Immature natural killer cell (primary cell): ENCODE data around the gene APP. TPM values are rescaled to one million over a fixed set of nuclear protein-coding genes. Genes with fewer than 3 reads are reported as not detected.

ENCODE experiments used
- DNase-seq, 3 donors: peaks; one replicate each; pipeline ENCODE4 v3.0.0; 2022; ENCODE audit warnings: mixed read lengths in 1 of 3
- H3K27ac Mint-ChIP-seq, 6 donors: one replicate each; pipeline ENCODE4 v1.8.0; 2020; ENCODE audit warnings: mixed read lengths in 6 of 6, mild to moderate bottlenecking in 5 of 6, inconsistent platforms in 4 of 6, moderate library complexity in 3 of 6
- H3K27me3 Mint-ChIP-seq, 3 donors: one replicate each; pipeline ENCODE4 v1.8.0; 2020 to 2021; ENCODE audit warnings: low read depth in 3 of 3, mild to moderate bottlenecking in 3 of 3, mixed read lengths in 3 of 3, moderate library complexity in 3 of 3, inconsistent platforms in 1 of 3
- H3K36me3 Mint-ChIP-seq, 3 donors: one replicate each; pipeline ENCODE4 v1.8.0; 2020; ENCODE audit warnings: mixed read lengths in 3 of 3, inconsistent platforms in 2 of 3, mild to moderate bottlenecking in 2 of 3
- H3K4me1 Mint-ChIP-seq, 2 donors: one replicate each; pipeline ENCODE4 v1.8.0; 2020; ENCODE audit warnings: inconsistent platforms in 2 of 2, mild to moderate bottlenecking in 2 of 2, mixed read lengths in 2 of 2, moderate library complexity in 1 of 2
- H3K4me3 Mint-ChIP-seq, 5 donors: one replicate each; pipeline ENCODE4 v1.8.0; 2020; ENCODE audit warnings: mild to moderate bottlenecking in 5 of 5, mixed read lengths in 5 of 5, inconsistent platforms in 3 of 5, moderate library complexity in 3 of 5
- H3K9me3 Mint-ChIP-seq, 6 donors: one replicate each; pipeline ENCODE4 v1.8.0; 2020; ENCODE audit warnings: mild to moderate bottlenecking in 6 of 6, mixed read lengths in 6 of 6, inconsistent platforms in 4 of 6, moderate library complexity in 3 of 6
- polyA plus RNA-seq, 3 donors: library from polyadenylated mRNA; unstranded; fragments of 300-500 nt; fragmentation: Illumina TruSeq; gene quantifications; one replicate each; pipeline ENCODE4 v1.2.3, GENCODE V29; 2021

The APP gene
- polyA plus RNA-seq, 3 donors from 2014 or later = 1.4 to 2.4 (median 2.4) TPM

DNA sequence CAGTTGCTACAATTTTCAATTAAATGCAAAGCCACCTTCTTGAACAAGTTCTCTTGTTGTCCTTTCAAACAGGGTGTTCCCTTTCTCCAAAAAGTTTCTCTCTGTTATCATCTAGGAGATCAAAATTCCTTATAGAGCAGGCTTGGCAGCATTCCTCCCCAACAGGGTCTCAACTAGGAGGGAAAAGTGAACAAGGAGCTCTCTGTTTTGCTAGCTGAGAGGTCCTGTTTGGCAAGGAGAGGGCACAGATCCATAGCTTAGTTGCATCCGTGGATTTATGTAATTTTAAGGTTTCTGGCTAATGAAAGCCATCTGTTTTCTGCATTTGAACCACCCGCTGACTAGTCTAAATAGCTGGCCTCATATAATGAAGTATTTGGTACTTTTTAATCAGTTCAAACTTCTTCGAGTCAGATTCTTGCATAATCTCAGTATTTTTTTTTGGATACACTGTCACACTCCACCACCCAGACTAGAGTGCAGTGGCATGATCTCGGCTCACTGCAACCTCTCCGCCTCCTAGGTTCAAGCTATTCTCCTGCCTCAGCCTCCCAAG is 54.0 kb downstream of the APP start:
- Mint-ChIP-seq H3K4me3 (no peak overlapping the region), H3K27ac (no peak overlapping the region), H3K9me3 (no peaks in the 10 kb centered on the region)

DNA sequence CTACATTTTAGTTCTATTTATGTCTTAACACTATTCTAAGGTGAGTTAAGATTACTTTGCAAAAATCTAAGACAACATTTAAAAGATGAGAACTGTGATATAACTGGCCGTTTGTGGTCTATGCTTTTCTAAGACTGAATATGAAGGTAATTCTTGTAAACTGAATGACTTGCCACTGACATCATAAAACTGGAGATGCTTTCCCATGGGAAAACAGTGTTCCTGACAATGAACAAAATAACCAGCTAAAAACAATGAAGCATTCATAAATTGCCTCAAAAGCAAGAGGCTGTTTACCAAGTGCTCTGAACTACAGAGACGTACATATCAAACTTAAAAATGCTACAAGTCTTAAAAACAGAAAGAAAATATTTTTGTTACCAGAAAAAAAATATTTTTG is 54.7 kb downstream of the APP start:
- Mint-ChIP-seq H3K4me3 (no peak overlapping the region), H3K27me3 (peaks cover 0 to 5% (median 2%) of the 10 kb centered on the region in 3 donors), H3K36me3 (no peaks in the 10 kb centered on the region), H3K27ac (no peak overlapping the region), H3K9me3 (no peaks in the 10 kb centered on the region), H3K4me1 (no peaks in the 10 kb centered on the region)
- DNase-seq = no peak

More for the DNA sequence above, 54.0 kb downstream of the APP start:
- Mint-ChIP-seq H3K4me1 (no peaks in the 10 kb centered on the region), H3K27me3 (peaks cover 0 to 6% (median 2%) of the 10 kb centered on the region in 3 donors), H3K36me3 (no peaks in the 10 kb centered on the region)
- no peak for DNase-seq

DNA sequence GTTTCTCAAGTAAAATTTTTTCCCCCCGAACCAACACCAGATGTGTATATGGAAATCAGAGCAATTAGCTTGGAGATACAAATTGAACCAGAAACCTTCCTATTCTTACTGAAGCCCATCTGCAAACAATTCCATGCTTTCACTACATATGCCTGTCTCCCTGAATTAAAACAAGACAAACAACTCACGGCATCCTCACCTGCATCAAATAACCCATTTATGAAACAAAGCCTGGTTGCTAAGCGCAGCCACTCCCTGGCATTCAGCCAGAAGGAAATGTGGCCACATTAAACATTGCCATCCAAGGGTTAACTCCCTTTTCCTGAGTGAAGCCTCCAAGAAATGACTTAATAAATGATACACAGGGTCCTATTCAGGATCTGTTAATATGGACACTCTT is 55.3 kb downstream of the APP start:
- H3K36me3 Mint-ChIP-seq = no peaks in the 10 kb centered on the region
- DNase-seq = no peak
- H3K9me3 Mint-ChIP-seq = no peaks in the 10 kb centered on the region
- H3K4me1 Mint-ChIP-seq = no peaks in the 10 kb centered on the region
- H3K27me3 Mint-ChIP-seq = peaks cover 0 to 5% (median 2%) of the 10 kb centered on the region in 3 donors
- no peak overlapping the region for H3K4me3 Mint-ChIP-seq
- H3K27ac Mint-ChIP-seq = no peak overlapping the region

DNA sequence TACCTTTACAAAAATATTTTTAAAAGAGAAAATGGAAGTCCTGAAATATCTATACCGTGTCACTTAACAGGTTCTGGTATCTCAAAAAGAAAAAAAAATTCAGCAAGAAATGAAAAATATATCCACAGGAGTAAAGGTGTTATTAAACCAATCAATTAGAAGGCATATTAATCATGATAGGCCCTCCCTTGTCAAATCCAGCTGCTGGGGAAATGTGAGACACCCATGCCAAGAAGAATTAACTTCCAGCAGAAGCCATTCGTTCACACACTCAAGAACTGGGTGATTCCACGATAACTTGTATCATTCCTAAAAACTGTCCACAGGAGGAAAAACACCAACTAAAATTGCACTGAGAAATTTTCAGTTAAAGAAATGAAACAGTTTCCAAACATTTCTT is 57.6 kb downstream of the APP start:
- peaks cover 2 to 5% (median 3%) of the 10 kb centered on the region in 3 donors for H3K27me3 Mint-ChIP-seq
- H3K4me1 Mint-ChIP-seq = no peaks in the 10 kb centered on the region
- no peaks in the 10 kb centered on the region for H3K36me3 Mint-ChIP-seq
- no peak overlapping the region for H3K4me3 Mint-ChIP-seq
- DNase-seq = no peak
- H3K9me3 Mint-ChIP-seq = peaks cover 0 to 2% (median 0%) of the 10 kb centered on the region in 6 donors
- H3K27ac Mint-ChIP-seq = no peak overlapping the region

DNA sequence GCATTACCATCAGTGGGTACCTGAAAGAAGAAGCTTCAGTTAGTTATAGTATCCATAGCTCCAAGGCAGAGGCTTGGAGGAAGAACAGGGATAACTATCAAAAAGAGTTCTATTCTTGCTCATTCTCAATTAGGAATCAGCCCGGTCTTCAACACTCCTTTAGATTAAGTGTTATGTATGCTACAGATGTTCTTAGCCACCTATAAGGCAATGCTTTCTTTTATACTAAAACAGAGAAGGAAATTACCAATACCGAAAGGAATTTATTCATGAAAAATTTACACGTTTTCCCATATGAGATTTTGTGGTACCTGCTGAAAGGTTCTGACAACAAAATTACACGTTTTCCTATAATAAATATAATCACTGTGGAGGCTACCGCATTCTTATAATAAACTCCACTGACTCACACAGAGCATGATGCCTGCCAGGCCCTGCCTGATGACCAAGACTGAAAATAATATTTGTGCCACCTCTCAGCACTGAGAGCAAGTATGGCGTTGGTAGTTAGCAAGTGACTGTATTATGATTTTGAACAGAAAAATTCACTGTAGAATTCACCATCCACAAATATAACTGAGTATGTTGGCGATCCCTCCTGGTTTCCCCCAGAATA is 58.3 kb downstream of the APP start:
- Mint-ChIP-seq H3K27ac (no peak overlapping the region), H3K36me3 (no peaks in the 10 kb centered on the region), H3K27me3 (peaks cover 2 to 3% (median 3%) of the 10 kb centered on the region in 3 donors), H3K4me3 (no peak overlapping the region), H3K9me3 (peaks cover 0 to 2% (median 0%) of the 10 kb centered on the region in 6 donors), H3K4me1 (no peaks in the 10 kb centered on the region)
- no peak for DNase-seq

DNA sequence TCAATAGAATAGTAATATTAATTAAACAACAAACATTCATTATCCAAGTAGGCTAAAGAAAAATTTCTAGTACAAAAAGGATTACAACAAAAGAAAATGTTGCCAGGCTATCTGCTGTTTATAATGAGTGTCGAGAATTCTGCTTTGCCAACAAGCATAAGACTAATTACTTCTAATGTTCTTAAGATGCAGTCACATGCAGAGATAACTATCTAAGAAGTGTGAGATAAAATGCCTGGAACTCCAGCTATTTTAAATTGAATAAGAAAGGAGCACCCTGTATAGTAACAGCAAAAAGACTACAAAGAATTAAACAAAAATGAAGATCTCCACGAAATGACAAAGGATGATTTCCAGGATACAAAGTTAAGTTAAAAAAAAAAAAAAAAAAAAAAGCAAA is 59.9 kb downstream of the APP start:
- Mint-ChIP-seq H3K4me1 (no peaks in the 10 kb centered on the region), H3K36me3 (no peaks in the 10 kb centered on the region), H3K4me3 (no peak overlapping the region), H3K27ac (no peak overlapping the region), H3K27me3 (peaks cover 0 to 3% (median 1%) of the 10 kb centered on the region in 3 donors), H3K9me3 (peaks cover 0 to 2% (median 0%) of the 10 kb centered on the region in 6 donors)
- DNase-seq = no peak

DNA sequence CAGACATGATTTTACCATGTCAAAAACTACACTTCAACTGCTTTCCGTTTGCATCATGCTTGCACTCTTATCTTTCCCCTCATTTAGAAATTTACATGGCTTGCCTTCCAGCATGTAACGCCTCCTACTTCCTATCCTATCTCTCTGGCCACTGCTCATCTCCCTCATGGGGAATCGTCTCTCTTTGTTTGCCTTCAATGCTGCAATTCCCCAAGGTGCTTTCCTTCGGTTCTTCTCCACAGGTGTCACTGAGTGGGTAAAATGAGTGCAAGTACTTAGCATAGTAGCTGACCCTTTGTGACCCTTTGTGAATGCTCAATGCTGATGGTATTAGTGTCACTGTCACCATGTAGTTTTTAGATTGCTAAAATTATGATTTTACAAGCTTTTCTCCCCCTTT is 63.1 kb downstream of the APP start:
- H3K27ac Mint-ChIP-seq = peak overlapping the region in 1 of 6 donors; percentile 16

DNA sequence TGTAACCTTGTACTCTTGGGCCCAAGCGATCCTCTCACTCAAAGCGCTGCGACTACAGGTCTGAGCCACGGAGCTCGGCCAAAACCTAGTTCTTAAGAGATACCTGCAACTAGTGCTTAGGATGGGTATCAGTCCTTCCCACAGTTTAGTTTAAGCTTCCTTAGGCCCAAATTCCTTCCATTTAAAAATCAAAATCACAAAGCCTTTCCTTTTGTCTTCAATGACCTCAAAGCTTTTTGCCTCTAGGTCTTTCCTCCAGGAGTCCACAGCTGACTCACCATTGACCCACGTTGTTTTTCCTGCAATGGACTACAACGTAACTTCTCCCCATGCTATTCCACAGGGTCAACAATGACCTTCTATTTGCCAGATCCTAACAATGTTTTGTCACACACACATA is 64.0 kb downstream of the APP start:
- Mint-ChIP-seq H3K27ac (no peak overlapping the region), H3K27me3 (peaks cover 0 to 3% (median 0%) of the 10 kb centered on the region in 3 donors), H3K36me3 (no peaks in the 10 kb centered on the region), H3K4me1 (no peaks in the 10 kb centered on the region), H3K4me3 (no peak overlapping the region), H3K9me3 (peaks cover 0 to 6% (median 3%) of the 10 kb centered on the region in 6 donors)
- no peak for DNase-seq

More for the DNA sequence above, 63.1 kb downstream of the APP start:
- no peak for DNase-seq
- Mint-ChIP-seq H3K9me3 (peaks cover 0 to 6% (median 3%) of the 10 kb centered on the region in 6 donors), H3K4me3 (no peak overlapping the region), H3K27me3 (peaks cover 0 to 3% (median 0%) of the 10 kb centered on the region in 3 donors), H3K4me1 (no peaks in the 10 kb centered on the region), H3K36me3 (no peaks in the 10 kb centered on the region)

DNA sequence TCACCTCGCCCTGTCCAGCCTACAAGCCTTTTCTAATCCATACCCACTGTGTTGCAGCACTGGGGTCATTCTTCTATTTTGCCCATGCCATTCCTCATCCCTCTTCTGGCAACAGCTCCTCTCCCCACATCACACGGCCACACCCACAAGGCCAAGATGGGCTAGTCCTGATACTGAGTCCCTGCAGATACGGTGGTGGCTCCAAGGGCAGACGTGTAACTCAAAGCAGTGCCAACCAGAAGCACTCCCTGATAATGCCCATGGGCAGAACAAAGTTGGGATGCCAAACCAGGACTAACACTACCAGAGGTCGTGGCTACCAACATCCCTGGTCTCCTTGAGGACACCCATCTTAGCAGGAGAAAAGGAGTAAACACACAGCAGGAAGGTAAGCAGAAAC is 64.8 kb downstream of the APP start:
- no peak overlapping the region for H3K27ac Mint-ChIP-seq
- H3K27me3 Mint-ChIP-seq = peaks cover 0 to 3% (median 0%) of the 10 kb centered on the region in 3 donors
- peaks cover 0 to 7% (median 3%) of the 10 kb centered on the region in 6 donors for H3K9me3 Mint-ChIP-seq

DNA sequence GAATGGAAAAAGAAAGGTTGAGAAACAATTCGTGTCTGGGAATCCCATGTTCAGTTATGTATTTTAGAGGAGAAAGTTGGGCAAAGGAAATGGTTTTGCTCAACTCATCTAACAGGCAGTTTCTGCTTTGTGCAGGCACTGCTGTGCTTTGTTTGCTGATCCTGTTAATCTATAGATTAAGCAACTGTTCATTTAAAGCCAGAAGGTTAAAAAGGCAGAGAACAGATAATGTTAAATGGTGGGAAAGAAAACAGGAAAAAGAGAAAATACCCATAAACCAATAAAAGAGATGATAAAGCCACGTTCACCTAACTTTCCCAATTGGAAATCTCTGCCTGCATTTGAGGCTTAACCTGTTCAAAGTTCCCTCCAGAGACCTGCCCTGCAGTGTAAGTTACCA is 70.0 kb downstream of the APP start:
- peaks cover 0 to 6% (median 3%) of the 10 kb centered on the region in 6 donors for H3K9me3 Mint-ChIP-seq
- no peaks in the 10 kb centered on the region for H3K27me3 Mint-ChIP-seq
- H3K36me3 Mint-ChIP-seq = no peaks in the 10 kb centered on the region
- no peaks in the 10 kb centered on the region for H3K4me1 Mint-ChIP-seq
- H3K27ac Mint-ChIP-seq = no peak overlapping the region
- H3K4me3 Mint-ChIP-seq = no peak overlapping the region
- no peak for DNase-seq

More for the DNA sequence above, 64.8 kb downstream of the APP start:
- H3K36me3 Mint-ChIP-seq = no peaks in the 10 kb centered on the region
- no peak for DNase-seq
- no peak overlapping the region for H3K4me3 Mint-ChIP-seq
- no peaks in the 10 kb centered on the region for H3K4me1 Mint-ChIP-seq

DNA sequence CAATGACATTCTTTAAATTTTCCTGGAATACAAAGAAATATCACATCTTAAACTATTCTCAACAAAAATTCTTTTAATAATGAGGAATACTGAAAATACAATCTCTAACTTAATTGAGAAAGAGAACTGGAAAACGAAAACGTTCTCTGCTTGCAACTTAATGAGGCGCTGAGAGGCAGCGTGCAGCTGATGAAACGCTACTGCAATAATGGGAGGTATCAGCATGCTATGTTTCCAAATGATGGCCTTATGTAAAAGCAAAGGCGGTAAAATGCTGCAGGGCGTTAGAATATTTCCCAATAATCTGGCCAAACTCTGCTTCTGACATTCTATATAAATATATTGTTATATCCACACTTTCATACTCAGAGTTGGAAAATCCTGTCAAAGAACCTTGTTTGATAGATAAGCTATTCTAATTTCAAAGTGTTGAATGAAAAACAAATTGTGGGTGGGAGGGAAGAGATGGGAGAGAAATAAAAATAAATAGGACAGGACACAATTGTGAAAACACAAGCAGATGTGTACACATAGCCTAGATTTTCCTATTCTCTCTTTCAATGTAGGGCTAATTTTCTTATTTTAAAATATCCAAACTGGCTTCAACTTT is 70.9 kb downstream of the APP start:
- no peaks in the 10 kb centered on the region for H3K4me1 Mint-ChIP-seq
- H3K9me3 Mint-ChIP-seq = peaks cover 0 to 6% (median 3%) of the 10 kb centered on the region in 6 donors
- H3K27me3 Mint-ChIP-seq = no peaks in the 10 kb centered on the region
- H3K4me3 Mint-ChIP-seq = no peak overlapping the region
- no peaks in the 10 kb centered on the region for H3K36me3 Mint-ChIP-seq
- no peak for DNase-seq
- H3K27ac Mint-ChIP-seq = no peak overlapping the region

DNA sequence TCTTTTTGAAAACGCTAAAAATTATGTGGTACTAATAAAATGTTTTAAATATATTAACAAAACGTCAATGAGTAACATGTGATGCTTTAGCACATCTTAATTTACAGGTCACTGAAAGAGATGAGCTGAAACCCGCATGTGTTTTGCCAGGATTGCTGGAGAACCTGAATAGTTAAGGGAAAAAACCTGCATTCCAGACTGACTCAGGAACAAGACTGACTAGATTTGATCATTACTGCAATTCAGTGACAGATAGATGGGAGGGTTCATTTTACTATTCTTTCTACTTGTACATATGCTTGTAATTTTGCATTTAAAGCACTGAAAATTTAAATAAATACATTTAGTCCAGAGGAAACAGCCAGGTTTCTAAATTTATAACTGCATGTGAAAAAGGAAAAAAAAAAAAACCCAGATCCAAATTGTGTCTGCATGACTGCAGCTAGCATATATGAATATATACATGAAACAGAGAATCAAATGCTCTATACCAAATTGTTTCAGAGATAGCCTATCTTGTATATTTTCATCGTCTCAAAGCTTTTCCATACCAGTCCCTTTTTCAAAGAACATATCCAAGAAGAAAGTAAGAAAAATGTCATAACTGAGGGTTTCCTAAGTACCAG is 71.7 kb downstream of the APP start:
- Mint-ChIP-seq H3K9me3 (peaks cover 0 to 4% (median under 1%) of the 10 kb centered on the region in 6 donors), H3K4me1 (no peaks in the 10 kb centered on the region), H3K4me3 (no peak overlapping the region)

DNA sequence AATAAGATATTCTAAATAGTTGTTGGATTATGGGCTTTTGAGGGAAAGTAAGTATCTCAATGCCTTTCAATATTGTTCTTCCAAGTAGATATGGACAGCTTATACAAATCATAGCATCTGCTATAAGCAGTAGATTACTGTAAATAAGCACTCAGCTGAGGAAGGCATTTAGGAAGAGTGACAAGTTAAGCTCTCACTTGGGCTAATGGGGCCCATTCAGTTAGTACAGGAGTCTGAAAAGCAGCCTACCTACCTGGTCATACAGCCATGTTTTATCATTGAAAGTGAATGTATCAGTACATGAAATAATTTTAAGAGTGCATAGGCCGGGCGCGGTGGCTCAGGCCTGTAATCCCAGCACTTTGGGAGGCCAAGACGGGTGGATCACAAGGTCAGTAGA is 73.1 kb downstream of the APP start:
- H3K9me3 Mint-ChIP-seq = peaks cover 0 to 4% (median 0%) of the 10 kb centered on the region in 6 donors
- H3K36me3 Mint-ChIP-seq = no peaks in the 10 kb centered on the region
- no peaks in the 10 kb centered on the region for H3K27me3 Mint-ChIP-seq
- H3K4me1 Mint-ChIP-seq = no peaks in the 10 kb centered on the region
- H3K4me3 Mint-ChIP-seq = no peak overlapping the region
- no peak overlapping the region for H3K27ac Mint-ChIP-seq
- no peak for DNase-seq

More for the DNA sequence above, 71.7 kb downstream of the APP start:
- Mint-ChIP-seq H3K27ac (no peak overlapping the region), H3K36me3 (no peaks in the 10 kb centered on the region), H3K27me3 (no peaks in the 10 kb centered on the region)
- DNase-seq = no peak
